Spleen (tissue), 11 donors: ENCODE results near the gene CD320. TPM values are rescaled to one million over a fixed set of nuclear protein-coding genes. Genes with fewer than 3 reads are reported as not detected.

ENCODE experiments used
- DNase-seq: peaks from one replicate; pipeline ENCODE4 v3.0.0-alpha.2; 2020
- H3K27ac ChIP-seq, 8 donors: fragments of 200-600 bp; sonication (generic) in 7 of 8; 1 replicate in 4 of 8; 2 replicates in 4 of 8; pipeline versions ENCODE4 v1.5.0 to v1.8.0; 2016 to 2021; ENCODE audit warnings: inconsistent platforms in 4 of 8, mild to moderate bottlenecking in 4 of 8, moderate library complexity in 1 of 8
- H3K27me3 ChIP-seq, 7 donors: fragments of 200-600 bp; sonication (generic) in 6 of 7; replicated peaks in 1 of 7; 1 replicate in 4 of 7; 2 replicates in 3 of 7; pipeline versions ENCODE4 v1.5.0 to v1.8.0; 2016 to 2021; ENCODE audit warnings: inconsistent platforms in 3 of 7, mild to moderate bottlenecking in 1 of 7
- H3K36me3 ChIP-seq, 6 donors: fragments of 200-600 bp; sonication (generic) in 5 of 6; 1 replicate in 4 of 6; 2 replicates in 2 of 6; pipeline versions ENCODE4 v1.5.0 to v1.8.0; 2016 to 2021; ENCODE audit warnings: inconsistent platforms in 2 of 6
- H3K4me1 ChIP-seq, 6 donors: fragments of 200-600 bp; sonication (generic) in 5 of 6; 1 replicate in 3 of 6; 2 replicates in 3 of 6; pipeline versions ENCODE4 v1.5.0 to v1.8.0; 2016 to 2021; ENCODE audit warnings: inconsistent platforms in 3 of 6
- H3K4me3 ChIP-seq, 8 donors: fragments of 200-600 bp; sonication (generic) in 7 of 8; 1 replicate in 4 of 8; 2 replicates in 4 of 8; pipeline versions ENCODE4 v1.5.0 to v1.8.0; 2016 to 2021; ENCODE audit warnings: inconsistent platforms in 4 of 8, mild to moderate bottlenecking in 4 of 8, moderate library complexity in 2 of 8
- H3K9me3 ChIP-seq, 8 donors: fragments of 200-600 bp; sonication (generic) in 7 of 8; 1 replicate in 4 of 8; 2 replicates in 4 of 8; pipeline versions ENCODE4 v1.5.0 to v1.8.0; 2016 to 2021; ENCODE audit warnings: inconsistent platforms in 4 of 8
- CTCF ChIP-seq, 11 experiments: fragments of 200-600 bp in 7 of 11; fragments of 450-650 bp in 4 of 11; sonication (generic) in 4 of 11; IDR thresholded peaks in 8 of 11; conservative IDR thresholded peaks in 3 of 11; 1 replicate in 7 of 11; 2 replicates in 4 of 11; pipeline versions ENCODE4 v1.4.0 to v1.8.0; 2016 to 2021; ENCODE audit warnings: antibody characterized with exemption in 11 of 11, inconsistent platforms in 4 of 11, mild to moderate bottlenecking in 1 of 11
- POLR2A ChIP-seq, 3 donors: fragments of 450-650 bp; IDR thresholded peaks; one replicate each; pipeline ENCODE4 v1.5.1; 2017; ENCODE audit warnings: antibody characterized with exemption in 3 of 3, mild to moderate bottlenecking in 1 of 3
- POLR2AphosphoS5 ChIP-seq, 3 donors: sonication (generic); formaldehyde crosslinking; IDR thresholded peaks; one replicate each; pipeline ENCODE4 v1.5.1; 2017; ENCODE audit warnings: antibody characterized with exemption in 3 of 3
- WGBS, 5 donors: extraction: QIAGEN DNeasy Blood & Tissue Kit in 3 of 5; methylation state at CpG; one replicate each; pipeline versions ENCODE4 v1.1.5 to v1.1.7; 2013 to 2018; 5-methylcytosine and 5-hydroxymethylcytosine counted together
- intact Hi-C: fragments of 100-400 bp; cut with DNase I; formaldehyde crosslinking; loops from one replicate; pipeline ENCODE4 v1.15.0; 2023; ENCODE audit warnings: low total_unique reads
- polyA plus RNA-seq, 3 donors: library from polyadenylated mRNA; stranded (reverse); fragments of 200-250 nt; gene quantifications; one replicate each; pipeline ENCODE4 v1.2.1, GENCODE V29; 2013
- total RNA-seq, 7 donors: library from RNA; depleted of rRNA in 3 of 7; stranded (reverse); fragments of >200 nt in 3 of 7; fragmentation: NEBNext Ultra II Directional in 4 of 7; extraction: Animal tissue kit (Norgen Biotek cat#: 25700) in 4 of 7; gene quantifications; one replicate each; pipeline versions ENCODE4 v1.1.0 to v1.2.1, GENCODE V29; 2016 to 2021
- donor health status: healthy with polysubstance abuse.
- donor health status: DM: no; HTN: no; CAD: no; lungs with moderate emphysema.
- donor health status: DM: no; HTN: no; CAD: no.
- donor health status: Bipolar disorder and iron deficiency.
- donor health status: healthy.
- donor health status: DM: no; HTN: no; CAD: no.
- donor health status: DM: yes; HTN: yes; CAD: no.

CD320 gene
- total and polyA plus RNA-seq, 10 donors, result 26.6 to 131 (median 43.2) TPM

GRCh38 chr19:8308891-8309291, 733 bp upstream of the CD320 start:
- Histone ChIP-seq H3K27ac (peak overlapping the region in 6 of 8 donors; percentile 67 to 88 (median 86)), H3K9me3 (no peaks in the 10 kb centered on the region), H3K36me3 (peaks cover 0 to 61% (median 29%) of the 10 kb centered on the region in 6 donors), H3K4me3 (peak overlapping the region; percentile 54 to 83 (median 70)), H3K4me1 (peaks cover 8 to 83% (median 58%) of the 10 kb centered on the region in 6 donors), H3K27me3 (no peaks in the 10 kb centered on the region)
- WGBS, 5 donors, result 70 to 87% (median 78%) methylated on average over 17 of the region's 17 CpGs
- intact Hi-C loops, result no loop called here
- DNase-seq, result peak; percentile 56
- no peak for TF ChIP-seq POLR2A (IDR thresholded peaks at IDR 0.05)
- no peak for TF ChIP-seq POLR2AphosphoS5 (IDR thresholded peaks at IDR 0.05)
- no peak for TF ChIP-seq CTCF (IDR thresholded peaks at IDR 0.05 in 8 of 11, conservative IDR thresholded peaks at IDR 0.05 in 3 of 11)

- 37 to 51% (median 40%) methylated on average over 23 to 24 of the region's 24 CpGs for WGBS, 5 donors
- Histone ChIP-seq H3K9me3 (no peaks in the 10 kb centered on the region), H3K4me3 (peak overlapping the region; percentile 54 to 83 (median 70)), H3K36me3 (peaks cover 0 to 60% (median 24%) of the 10 kb centered on the region in 6 donors), H3K27me3 (no peaks in the 10 kb centered on the region), H3K27ac (peak overlapping the region; percentile 61 to 88 (median 84)), H3K4me1 (peaks cover 8 to 87% (median 58%) of the 10 kb centered on the region in 6 donors)
- TF ChIP-seq POLR2AphosphoS5 (IDR thresholded peaks at IDR 0.05), result no peak
- TF ChIP-seq POLR2A (IDR thresholded peaks at IDR 0.05), result no peak
- TF ChIP-seq CTCF (IDR thresholded peaks at IDR 0.05 in 8 of 11, conservative IDR thresholded peaks at IDR 0.05 in 3 of 11), result no peak
- intact Hi-C loops, result no loop called here
- DNase-seq, result peak; percentile 78
Measured at GRCh38 chr19:8307400-8307964, 676 bp downstream of the CD320 start.

- Histone ChIP-seq H3K36me3 (peaks cover 0 to 60% (median 23%) of the 10 kb centered on the region in 6 donors), H3K27ac (peak overlapping the region in 7 of 8 donors; percentile 15 to 88 (median 82)), H3K27me3 (no peaks in the 10 kb centered on the region), H3K9me3 (no peaks in the 10 kb centered on the region), H3K4me1 (peaks cover 8 to 84% (median 53%) of the 10 kb centered on the region in 6 donors), H3K4me3 (peak overlapping the region in 5 of 8 donors; percentile 65 to 81 (median 71))
- TF ChIP-seq POLR2A (IDR thresholded peaks at IDR 0.05), result no peak
- TF ChIP-seq POLR2AphosphoS5 (IDR thresholded peaks at IDR 0.05), result peak in 2 of 3 donors; percentile 59 to 62
- TF ChIP-seq CTCF (IDR thresholded peaks at IDR 0.05 in 8 of 11, conservative IDR thresholded peaks at IDR 0.05 in 3 of 11), result no peak
- intact Hi-C loops, result no loop called here
- peak; percentile 77 for DNase-seq
- 56 to 78% (median 71%) methylated on average over 13 to 17 of the region's 17 CpGs for WGBS, 5 donors
Measured at GRCh38 chr19:8306235-8307054, 1.7 kb downstream of the CD320 start.

GRCh38 chr19:8305798-8306197, 2.4 kb downstream of the CD320 start:
- peak; percentile 12 for DNase-seq
- no peak for TF ChIP-seq POLR2AphosphoS5 (IDR thresholded peaks at IDR 0.05)
- TF ChIP-seq POLR2A (IDR thresholded peaks at IDR 0.05), result no peak
- no peak for TF ChIP-seq CTCF (IDR thresholded peaks at IDR 0.05 in 8 of 11, conservative IDR thresholded peaks at IDR 0.05 in 3 of 11)
- peak overlapping the region in 7 of 8 donors; percentile 15 to 88 (median 82) for H3K27ac ChIP-seq
- no peaks in the 10 kb centered on the region for H3K9me3 ChIP-seq
- intact Hi-C loops, result no loop called here
- peak overlapping the region in 2 of 8 donors; percentile 71 to 81 for H3K4me3 ChIP-seq
- H3K27me3 ChIP-seq, result no peaks in the 10 kb centered on the region
- H3K36me3 ChIP-seq, result peaks cover 0 to 54% (median 17%) of the 10 kb centered on the region in 6 donors
- 61 to 88% (median 79%) methylated on average over 4 of the region's 4 CpGs for WGBS, 5 donors
- H3K4me1 ChIP-seq, result peaks cover 8 to 77% (median 50%) of the 10 kb centered on the region in 6 donors
